GM12874 (cell line): ENCODE results near the gene MRPS10.

ENCODE experiments used
- CTCF ChIP-seq: IDR thresholded peaks from 2 replicates; pipeline ENCODE4 v1.5.1; 2011; ENCODE audit warnings: low read depth, mild to moderate bottlenecking, control low read depth, low read length, moderate library complexity; ENCODE audit not compliant: insufficient read depth

MRPS10 gene

GRCh38 chr6:42190554-42191183, 27.0 kb downstream of the MRPS10 start:
- no peak for TF ChIP-seq CTCF

GRCh38 chr6:42188406-42188805, 29.3 kb downstream of the MRPS10 start:
- TF ChIP-seq CTCF, result no peak

- no peak for TF ChIP-seq CTCF
These were observed 32.1 kb downstream of the MRPS10 start for GRCh38 chr6:42185597-42185996.

- TF ChIP-seq CTCF, result no peak
These were observed 33.2 kb downstream of the MRPS10 start for GRCh38 chr6:42184475-42184874.

GRCh38 chr6:42182101-42182500, 35.6 kb downstream of the MRPS10 start:
- TF ChIP-seq CTCF, result no peak

GRCh38 chr6:42179945-42180313, 37.7 kb downstream of the MRPS10 start:
- no peak for TF ChIP-seq CTCF

GRCh38 chr6:42179261-42179944, 38.3 kb downstream of the MRPS10 start:
- no peak for TF ChIP-seq CTCF
